H1 (cell line): Measurements from ENCODE around the gene ATG2B.

Experiments used
- CEBPB ChIP-seq: IDR thresholded peaks from 2 replicates; pipeline ENCODE4 v1.6.1; 2012; ENCODE audit warnings: low read depth, low read length
- CHD2 ChIP-seq: IDR thresholded peaks from 2 replicates; pipeline ENCODE4 v1.6.1; 2012; ENCODE audit warnings: low read length, improper control_type of control experiment
- EGR1 ChIP-seq: IDR thresholded peaks from 2 replicates; pipeline ENCODE4 v1.6.1; 2011; ENCODE audit warnings: low read depth, low read length, borderline replicate concordance
- EP300 ChIP-seq, 2 experiments: IDR thresholded peaks; 1 replicate in 1 of 2; 2 replicates in 1 of 2; pipeline ENCODE4 v1.6.1; 2011 to 2012; ENCODE audit warnings: low read depth in 2 of 2, low read length in 2 of 2, mild to moderate bottlenecking in 2 of 2, borderline replicate concordance in 1 of 2, inconsistent platforms in 1 of 2, moderate library complexity in 1 of 2
- HDAC2 ChIP-seq, 2 experiments: fragments of 300-600 bp in 1 of 2; sonication (generic) in 1 of 2; IDR thresholded peaks; 2 replicates each; pipeline ENCODE4 v1.6.1; 2011 to 2012; ENCODE audit warnings: low read depth in 2 of 2, low read length in 2 of 2, mild to moderate bottlenecking in 2 of 2, moderate library complexity in 2 of 2, borderline replicate concordance in 1 of 2, inconsistent platforms in 1 of 2
- KDM5A ChIP-seq: fragments of 200-600 bp; IDR thresholded peaks from 2 replicates; pipeline ENCODE4 v1.7.1; 2012; ENCODE audit warnings: mild to moderate bottlenecking, low read length, inconsistent platforms, mixed read lengths
- RFX5 ChIP-seq: IDR thresholded peaks from 2 replicates; pipeline ENCODE4 v1.6.1; 2011; ENCODE audit warnings: low read depth, low read length, improper control_type of control experiment, borderline replicate concordance
- SIN3A ChIP-seq, 2 experiments: IDR thresholded peaks in 1 of 2; conservative IDR thresholded peaks in 1 of 2; 2 replicates each; pipeline ENCODE4 v1.6.1; 2011 to 2012; ENCODE audit warnings: low read length in 2 of 2, improper control_type of control experiment in 1 of 2, low read depth in 1 of 2, mild to moderate bottlenecking in 1 of 2
- SP4 ChIP-seq: IDR thresholded peaks from 2 replicates; pipeline ENCODE4 v1.6.1; 2012; ENCODE audit warnings: low read length, inconsistent platforms
- TAF7 ChIP-seq: optimal IDR thresholded peaks from 2 replicates; pipeline ENCODE3; 2011; ENCODE audit warnings: low read depth, mild to moderate bottlenecking, inconsistent platforms, low read length, moderate library complexity, borderline replicate concordance
- TBP ChIP-seq: IDR thresholded peaks from 2 replicates; pipeline ENCODE4 v1.6.1; 2011; ENCODE audit warnings: low read depth, low read length, improper control_type of control experiment
- TCF12 ChIP-seq: IDR thresholded peaks from 2 replicates; pipeline ENCODE4 v1.6.1; 2011; ENCODE audit warnings: low read depth, mild to moderate bottlenecking, low read length
- TF ChIP-seq, protein P1 (sequence below), 3 experiments: IDR thresholded peaks; 1 replicate in 2 of 3; 2 replicates in 1 of 3; pipeline versions ENCODE4 v1.5.1 to v1.6.1; 2011; ENCODE audit warnings: low read length in 3 of 3, mild to moderate bottlenecking in 3 of 3, inconsistent platforms in 2 of 3, low read depth in 1 of 3, moderate library complexity in 1 of 3; ENCODE audit not compliant: insufficient read depth in 1 of 3; ENCODE audit errors: control extremely low read depth in 1 of 3

DNA sequence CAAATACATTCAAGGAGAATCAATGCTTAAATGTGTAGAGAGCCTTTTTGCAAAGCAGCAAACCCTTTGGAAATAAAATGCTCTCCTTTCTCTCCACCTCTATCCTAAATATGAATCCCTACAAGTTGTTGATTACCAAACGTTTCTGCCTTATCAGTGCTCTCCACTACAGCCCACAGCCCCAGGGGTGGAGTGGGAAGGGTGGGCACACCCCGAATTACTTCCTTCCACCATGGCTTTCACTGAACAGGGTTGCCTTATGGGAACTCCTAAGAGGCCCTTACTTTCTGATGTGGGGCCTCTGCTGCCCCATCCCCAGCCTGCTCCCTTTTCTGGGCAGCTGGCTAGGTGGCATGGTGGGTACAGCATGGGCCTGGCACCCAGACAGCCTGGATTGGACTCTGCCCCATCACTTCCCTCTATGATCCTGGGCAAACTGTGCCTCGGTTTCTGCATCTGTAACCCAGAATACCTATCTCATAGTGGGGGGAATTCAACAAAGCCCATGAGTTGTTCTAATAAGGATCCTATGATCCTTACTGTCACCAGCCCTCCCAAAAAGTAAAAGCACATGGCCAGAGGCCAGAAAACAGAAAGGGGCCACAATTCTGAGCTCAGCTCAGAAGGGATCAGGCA, 44.9 kb upstream of the ATG2B start:
- TF ChIP-seq EP300 (IDR thresholded peaks at IDR 0.05; ENCODE audit: borderline replicate concordance in 1 of 2, low read depth in 2 of 2, low read length in 2 of 2) (no peak), EGR1 (no peak), TAF7 (no peak), KDM5A (no peak), SIN3A (conservative IDR thresholded peaks at IDR 0.05 in 1 of 2, IDR thresholded peaks at IDR 0.05 in 1 of 2; ENCODE audit: low read depth in 1 of 2, low read length in 2 of 2) (no peak), CHD2 (no peak), TBP (no peak), HDAC2 (IDR thresholded peaks at IDR 0.05; ENCODE audit: borderline replicate concordance in 1 of 2, low read depth in 2 of 2, low read length in 2 of 2) (no peak), CEBPB (no peak), SP4 (no peak), RFX5 (no peak), TCF12 (no peak)
- TF ChIP-seq, protein P1, sequence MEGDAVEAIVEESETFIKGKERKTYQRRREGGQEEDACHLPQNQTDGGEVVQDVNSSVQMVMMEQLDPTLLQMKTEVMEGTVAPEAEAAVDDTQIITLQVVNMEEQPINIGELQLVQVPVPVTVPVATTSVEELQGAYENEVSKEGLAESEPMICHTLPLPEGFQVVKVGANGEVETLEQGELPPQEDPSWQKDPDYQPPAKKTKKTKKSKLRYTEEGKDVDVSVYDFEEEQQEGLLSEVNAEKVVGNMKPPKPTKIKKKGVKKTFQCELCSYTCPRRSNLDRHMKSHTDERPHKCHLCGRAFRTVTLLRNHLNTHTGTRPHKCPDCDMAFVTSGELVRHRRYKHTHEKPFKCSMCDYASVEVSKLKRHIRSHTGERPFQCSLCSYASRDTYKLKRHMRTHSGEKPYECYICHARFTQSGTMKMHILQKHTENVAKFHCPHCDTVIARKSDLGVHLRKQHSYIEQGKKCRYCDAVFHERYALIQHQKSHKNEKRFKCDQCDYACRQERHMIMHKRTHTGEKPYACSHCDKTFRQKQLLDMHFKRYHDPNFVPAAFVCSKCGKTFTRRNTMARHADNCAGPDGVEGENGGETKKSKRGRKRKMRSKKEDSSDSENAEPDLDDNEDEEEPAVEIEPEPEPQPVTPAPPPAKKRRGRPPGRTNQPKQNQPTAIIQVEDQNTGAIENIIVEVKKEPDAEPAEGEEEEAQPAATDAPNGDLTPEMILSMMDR (IDR thresholded peaks at IDR 0.05; ENCODE audit: control extremely low read depth in 1 of 3, insufficient read depth in 1 of 3, low read depth in 1 of 3, low read length in 3 of 3), result no peak
